Mesendoderm (in vitro differentiated cells): Measurements from ENCODE around the gene SPATA12. TPM values are rescaled to one million over a fixed set of nuclear protein-coding genes. Genes with fewer than 3 reads are reported as not detected.

Experiments used
- DNase-seq: peaks from one replicate; pipeline ENCODE4 v3.0.0; 2013
- H2AK5ac ChIP-seq: 2 replicates; pipeline ENCODE4 v1.6.1; 2013; ENCODE audit warnings: low read length, inconsistent platforms
- H2BK120ac ChIP-seq: 2 replicates; pipeline ENCODE4 v1.6.1; 2013; ENCODE audit warnings: low read depth, mild to moderate bottlenecking, low read length, moderate library complexity, mixed read lengths
- H2BK15ac ChIP-seq: replicated peaks from 2 replicates; pipeline ENCODE4 v1.6.1; 2013; ENCODE audit warnings: low read depth, mild to moderate bottlenecking, moderate library complexity
- H2BK5ac ChIP-seq: 2 replicates; pipeline ENCODE4 v1.6.1; 2013; ENCODE audit warnings: low read length, inconsistent platforms
- H3K18ac ChIP-seq: 2 replicates; pipeline ENCODE4 v1.6.1; 2013; ENCODE audit warnings: mild to moderate bottlenecking, low read length, mixed read lengths
- H3K23ac ChIP-seq: one replicate; pipeline ENCODE4 v1.6.1; 2013; ENCODE audit warnings: low read length
- H3K27ac ChIP-seq: 2 replicates; pipeline ENCODE4 v1.5.1; 2013; ENCODE audit warnings: low read depth, mild to moderate bottlenecking, inconsistent platforms, low read length, moderate library complexity
- H3K27me3 ChIP-seq: 2 replicates; pipeline ENCODE4 v1.6.1; 2013; ENCODE audit warnings: low read length, control low read depth, mild to moderate bottlenecking, inconsistent platforms; ENCODE audit not compliant: insufficient read depth, poor library complexity
- H3K36me3 ChIP-seq: 2 replicates; pipeline ENCODE4 v1.6.1; 2013; ENCODE audit warnings: low read length, inconsistent platforms; ENCODE audit not compliant: control insufficient read depth, insufficient read depth
- H3K4ac ChIP-seq: one replicate; pipeline ENCODE4 v1.6.1; 2013; ENCODE audit warnings: low read depth, mild to moderate bottlenecking, low read length, moderate library complexity
- H3K4me1 ChIP-seq: 2 replicates; pipeline ENCODE4 v1.6.1; 2013; ENCODE audit warnings: low read depth, low read length, inconsistent platforms; ENCODE audit not compliant: control insufficient read depth
- H3K4me2 ChIP-seq: 2 replicates; pipeline ENCODE4 v1.6.1; 2013; ENCODE audit warnings: low read length
- H3K4me3 ChIP-seq: 2 replicates; pipeline ENCODE4 v1.5.1; 2013; ENCODE audit warnings: mild to moderate bottlenecking, low read length
- H3K56ac ChIP-seq: one replicate; pipeline ENCODE4 v1.6.1; 2013; ENCODE audit warnings: low read length
- H3K79me1 ChIP-seq: 2 replicates; pipeline ENCODE4 v1.6.1; 2013; ENCODE audit warnings: low read length, inconsistent platforms
- H3K79me2 ChIP-seq: 2 replicates; pipeline ENCODE4 v1.6.1; 2013; ENCODE audit warnings: mild to moderate bottlenecking, low read length; ENCODE audit not compliant: control insufficient read depth, insufficient read depth
- H3K9ac ChIP-seq: 2 replicates; pipeline ENCODE4 v1.6.1; 2013; ENCODE audit warnings: low read length, inconsistent platforms
- H4K5ac ChIP-seq: one replicate; pipeline ENCODE4 v1.6.1; 2013; ENCODE audit warnings: low read length
- H4K8ac ChIP-seq: one replicate; pipeline ENCODE4 v1.6.1; 2013; ENCODE audit warnings: low read depth, mild to moderate bottlenecking, control low read depth, low read length, moderate library complexity
- WGBS: extraction: QIAGEN DNeasy Blood & Tissue Kit; methylation state at CpG from one replicate; pipeline ENCODE4 v1.1.7; 2013; ENCODE audit warnings: low lambda C conversion rate, missing lambda C conversion rate; ENCODE audit not compliant: insufficient coverage; ENCODE audit errors: extremely low coverage; 5-methylcytosine and 5-hydroxymethylcytosine counted together
- polyA plus RNA-seq, 2 experiments: library from polyadenylated mRNA; stranded (reverse); fragments of 200-250 nt; gene quantifications; one replicate each; pipeline ENCODE4 v1.2.3, GENCODE V29; 2013

SPATA12 gene, protein sequence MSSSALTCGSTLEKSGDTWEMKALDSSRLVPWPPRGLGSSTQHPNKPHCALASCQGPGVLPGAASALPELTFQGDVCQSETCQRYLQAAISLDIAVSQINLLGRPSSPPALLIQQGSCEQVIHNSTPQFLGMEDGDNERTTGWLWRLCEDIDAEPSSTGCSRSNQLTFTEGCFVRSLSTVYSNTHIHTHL
- 0.49 TPM for polyA plus RNA-seq (2013, experiment 1 of 2)
- 0.56 TPM for polyA plus RNA-seq (2013, experiment 2 of 2)

DNA sequence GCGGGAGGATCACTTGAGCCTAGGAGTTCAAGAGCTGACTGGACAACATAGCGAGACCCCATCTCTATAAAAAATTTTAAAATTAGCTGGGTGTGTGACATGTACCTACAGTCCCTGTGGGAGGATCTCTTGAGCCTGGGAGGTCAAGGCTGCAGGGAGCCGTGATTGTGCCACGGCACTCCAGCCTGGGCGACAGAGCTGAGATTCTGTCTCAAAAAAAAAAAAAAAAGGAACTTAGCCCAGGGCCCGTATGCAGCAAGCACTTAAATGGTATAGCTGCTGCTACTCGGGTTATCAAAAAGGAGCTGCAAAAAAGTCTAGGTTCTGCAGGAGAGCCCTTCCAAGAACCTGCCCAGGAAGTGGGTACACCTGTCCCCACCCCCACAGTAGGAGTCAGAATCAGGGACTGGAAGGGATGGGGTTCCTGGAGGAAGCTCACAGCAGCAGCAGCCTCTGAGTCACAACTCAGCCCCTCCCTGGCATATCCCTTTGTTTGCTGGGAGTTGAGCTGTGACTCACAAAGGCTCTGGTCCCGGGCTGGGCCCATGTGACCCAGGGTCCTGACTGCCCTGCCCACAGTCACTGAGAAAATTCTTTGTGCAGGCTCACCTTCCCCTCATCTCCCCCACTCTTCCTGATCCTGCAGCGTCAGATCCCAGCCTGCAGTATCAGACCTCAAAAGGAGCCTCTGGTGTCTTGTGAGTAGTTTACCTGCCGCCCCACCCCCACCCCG is at the start of gene SPATA12:
TSS of gene SPATA12 (plus strand) at position 576 of the 733 bp plus-strand sequence. CDS start 13,031 bp downstream, outside the sequence.
- Histone ChIP-seq H3K27ac (peak within 1 kb of the TSS; percentile 69), H4K8ac (no peak within 1 kb of the TSS), H3K79me1 (peaks cover 1% of the 10 kb centered on the region), H2BK5ac (no peak within 1 kb of the TSS), H3K27me3 (no peaks in the 10 kb centered on the region), H3K9ac (peak within 1 kb of the TSS; percentile 41), H3K79me2 (no peaks in the 10 kb centered on the region), H3K4ac (no peak within 1 kb of the TSS), H3K4me2 (no peak within 1 kb of the TSS), H3K23ac (no peak within 1 kb of the TSS), H3K18ac (no peak within 1 kb of the TSS), H2BK120ac (no peak within 1 kb of the TSS), H3K4me1 (peaks cover 2% of the 10 kb centered on the region), H3K36me3 (no peaks in the 10 kb centered on the region), H2BK15ac (no peak within 1 kb of the TSS), H2AK5ac (no peak within 1 kb of the TSS), H3K4me3 (no peak within 1 kb of the TSS), H4K5ac (no peak within 1 kb of the TSS), H3K56ac (peak within 1 kb of the TSS; percentile 76)
- WGBS: no CpG with 5 or more reads among the region's 11 CpGs
- peak; percentile 98 for DNase-seq

DNA sequence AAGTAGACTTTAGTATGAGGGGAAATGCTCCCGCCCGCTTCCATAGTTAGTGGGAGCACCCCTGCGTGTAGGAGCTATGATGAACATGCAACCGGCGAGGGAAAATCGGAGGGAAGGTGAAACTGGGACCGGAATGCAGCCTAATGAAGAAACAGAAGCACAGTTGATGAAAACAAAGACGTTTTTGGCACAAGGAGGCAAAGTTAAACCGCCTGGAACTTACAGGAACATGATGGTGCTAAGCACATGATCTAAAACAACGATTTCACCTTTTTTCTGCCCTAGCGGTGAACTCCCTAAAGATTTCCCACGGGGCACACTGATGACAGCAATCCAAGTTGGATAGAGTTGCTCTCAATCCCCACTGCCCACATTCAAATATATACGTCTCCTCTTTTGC is 49.4 kb upstream of the SPATA12 start:
- H4K5ac ChIP-seq: no peak overlapping the region
- no peaks in the 10 kb centered on the region for H3K36me3 ChIP-seq
- H2BK5ac ChIP-seq: no peak overlapping the region
- H3K4ac ChIP-seq: no peak overlapping the region
- no peak overlapping the region for H3K27ac ChIP-seq
- WGBS: no CpG with 5 or more reads among the region's 13 CpGs
- H2BK15ac ChIP-seq: no peak overlapping the region
- no peak overlapping the region for H4K8ac ChIP-seq
- no peak overlapping the region for H2AK5ac ChIP-seq
- H3K27me3 ChIP-seq: no peaks in the 10 kb centered on the region
- no peak overlapping the region for H3K18ac ChIP-seq
- H3K79me1 ChIP-seq: no peaks in the 10 kb centered on the region
- no peak overlapping the region for H3K9ac ChIP-seq
- H2BK120ac ChIP-seq: no peak overlapping the region
- no peak overlapping the region for H3K4me3 ChIP-seq
- peaks cover 2% of the 10 kb centered on the region for H3K4me1 ChIP-seq
- no peaks in the 10 kb centered on the region for H3K79me2 ChIP-seq
- DNase-seq: no peak
- no peak overlapping the region for H3K4me2 ChIP-seq
- H3K56ac ChIP-seq: no peak overlapping the region
- H3K23ac ChIP-seq: no peak overlapping the region

DNA sequence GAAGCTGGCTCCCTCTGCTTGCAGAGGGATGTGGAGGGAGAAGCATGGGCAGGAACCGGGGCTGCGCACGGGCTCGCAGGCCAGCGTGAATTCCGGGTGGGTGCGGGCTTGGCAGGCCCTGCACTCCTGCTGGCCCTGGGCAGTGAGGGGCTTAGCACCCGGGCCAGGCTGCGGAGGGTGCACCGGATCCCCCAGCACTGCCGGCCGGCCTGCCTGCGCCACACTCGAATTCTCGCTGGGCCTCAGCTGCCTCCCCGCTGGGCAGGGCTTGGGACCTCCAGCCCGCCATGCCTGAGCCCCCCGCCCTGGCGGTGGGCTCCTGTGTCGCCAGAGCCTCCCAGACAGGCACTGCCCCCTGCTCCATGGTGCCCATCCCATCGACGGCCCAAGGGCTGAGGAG is 47.6 kb upstream of the SPATA12 start:
- Histone ChIP-seq H3K9ac (no peak overlapping the region), H2BK120ac (no peak overlapping the region), H3K4ac (no peak overlapping the region), H2AK5ac (no peak overlapping the region), H3K79me1 (no peaks in the 10 kb centered on the region), H4K5ac (no peak overlapping the region), H4K8ac (no peak overlapping the region), H2BK5ac (no peak overlapping the region), H3K4me1 (peaks cover 11% of the 10 kb centered on the region), H3K4me2 (no peak overlapping the region), H3K23ac (no peak overlapping the region), H3K4me3 (no peak overlapping the region), H3K36me3 (no peaks in the 10 kb centered on the region), H2BK15ac (no peak overlapping the region), H3K27ac (no peak overlapping the region), H3K56ac (no peak overlapping the region), H3K27me3 (no peaks in the 10 kb centered on the region), H3K18ac (no peak overlapping the region), H3K79me2 (no peaks in the 10 kb centered on the region)
- no peak for DNase-seq
- no CpG with 5 or more reads among the region's 22 CpGs for WGBS

DNA sequence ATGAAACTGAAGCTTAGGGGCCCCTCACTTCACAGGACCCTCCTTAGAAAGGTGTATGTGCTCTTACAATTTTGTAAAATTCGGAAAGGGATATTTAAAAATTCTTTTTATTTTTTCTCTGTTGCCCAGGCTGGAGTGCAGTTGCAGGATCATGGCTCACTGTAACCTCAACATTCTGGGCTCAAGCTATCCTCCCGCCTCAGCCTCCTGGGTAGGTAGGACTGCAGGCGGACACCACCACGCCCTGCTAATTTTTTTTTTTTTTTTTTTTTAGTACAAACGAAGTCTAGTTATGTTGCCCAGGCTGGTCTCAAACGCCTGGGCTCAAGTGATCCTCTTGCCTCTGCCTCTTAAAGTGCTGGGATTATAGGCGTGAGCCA is 45.1 kb upstream of the SPATA12 start:
- Histone ChIP-seq H3K9ac (no peak overlapping the region), H3K18ac (no peak overlapping the region), H3K4me2 (no peak overlapping the region), H3K27me3 (no peaks in the 10 kb centered on the region), H2BK5ac (peak overlapping the region; percentile 69), H4K5ac (no peak overlapping the region), H4K8ac (no peak overlapping the region), H3K56ac (no peak overlapping the region), H2BK120ac (no peak overlapping the region), H2BK15ac (no peak overlapping the region), H3K79me2 (no peaks in the 10 kb centered on the region), H3K23ac (no peak overlapping the region), H3K36me3 (no peaks in the 10 kb centered on the region), H2AK5ac (no peak overlapping the region), H3K79me1 (no peaks in the 10 kb centered on the region), H3K4me3 (no peak overlapping the region), H3K4me1 (peaks cover 11% of the 10 kb centered on the region), H3K4ac (no peak overlapping the region), H3K27ac (no peak overlapping the region)
- WGBS: no CpG with 5 or more reads among the region's 7 CpGs
- DNase-seq: no peak

DNA sequence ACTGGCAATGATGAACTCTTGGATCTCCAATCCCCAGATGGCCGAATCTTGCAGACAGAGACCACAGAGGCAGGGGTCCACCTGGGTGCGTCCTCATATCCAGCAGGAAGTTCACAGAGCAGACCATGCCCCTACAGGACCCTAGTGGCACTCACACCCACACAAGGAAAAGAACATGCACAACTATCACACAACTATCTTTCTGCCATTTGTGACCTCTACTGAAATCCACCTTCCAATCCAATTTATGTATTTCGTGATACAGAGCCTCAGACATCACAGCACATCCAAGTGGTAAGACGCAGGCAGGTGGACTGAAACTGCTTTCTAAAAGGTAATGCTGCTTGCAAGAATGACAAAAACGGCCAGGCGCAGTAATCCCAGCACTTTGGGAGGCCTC is 44.6 kb upstream of the SPATA12 start:
- whole genome bisulfite sequencing: no CpG with 5 or more reads among the region's 6 CpGs

More for the DNA sequence above, 44.6 kb upstream of the SPATA12 start:
- DNase-seq: no peak
- Histone ChIP-seq H2BK120ac (no peak overlapping the region), H3K4ac (no peak overlapping the region), H3K27me3 (no peaks in the 10 kb centered on the region), H2BK15ac (no peak overlapping the region), H3K4me3 (no peak overlapping the region), H2AK5ac (peak overlapping the region; percentile 45), H3K23ac (no peak overlapping the region), H3K27ac (no peak overlapping the region), H3K79me1 (no peaks in the 10 kb centered on the region), H3K4me2 (no peak overlapping the region), H4K5ac (no peak overlapping the region), H2BK5ac (no peak overlapping the region), H3K56ac (peak overlapping the region; percentile 37), H3K9ac (no peak overlapping the region), H3K18ac (peak overlapping the region; percentile 22), H3K4me1 (peaks cover 11% of the 10 kb centered on the region), H3K79me2 (no peaks in the 10 kb centered on the region), H4K8ac (no peak overlapping the region), H3K36me3 (no peaks in the 10 kb centered on the region)
